ENCODE measurements around the gene MEX3C.

Gene MEX3C

GRCh38 chr18:51153659-51154371 lies 43.7 kb downstream of the MEX3C start:
- DNase-seq: peak; percentile 54

- DNase-seq: no peak
These were observed 45.6 kb downstream of the MEX3C start for GRCh38 chr18:51151568-51152511.

GRCh38 chr18:51151185-51151567 lies 46.3 kb downstream of the MEX3C start:
- DNase-seq: no peak

GRCh38 chr18:51150113-51150700 lies 47.3 kb downstream of the MEX3C start:
- DNase-seq: no peak

GRCh38 chr18:51149670-51150069 lies 47.8 kb downstream of the MEX3C start:
- DNase-seq: no peak

- no peak for DNase-seq
These were observed 50.6 kb downstream of the MEX3C start for GRCh38 chr18:51146909-51147308.

- no peak for DNase-seq
These were observed 58.5 kb downstream of the MEX3C start for GRCh38 chr18:51138936-51139335.

GRCh38 chr18:51137891-51138290 lies 59.6 kb downstream of the MEX3C start:
- DNase-seq: no peak

GRCh38 chr18:51137026-51137729 lies 60.3 kb downstream of the MEX3C start:
- DNase-seq: no peak

GRCh38 chr18:51135795-51136194 lies 61.7 kb downstream of the MEX3C start:
- no peak for DNase-seq

GRCh38 chr18:51135364-51135763 lies 62.1 kb downstream of the MEX3C start:
- no peak for DNase-seq

- DNase-seq: no peak
These were observed 62.8 kb downstream of the MEX3C start for GRCh38 chr18:51134721-51135120.

GRCh38 chr18:51133580-51134160 lies 63.8 kb downstream of the MEX3C start:
- DNase-seq: no peak

GRCh38 chr18:51132256-51132935 lies 65.1 kb downstream of the MEX3C start:
- no peak for DNase-seq

- no peak for DNase-seq
These were observed 68.9 kb downstream of the MEX3C start for GRCh38 chr18:51128533-51128932.

GRCh38 chr18:51127664-51128063 lies 69.8 kb downstream of the MEX3C start:
- DNase-seq: no peak

GRCh38 chr18:51125976-51126375 lies 71.5 kb downstream of the MEX3C start:
- DNase-seq: no peak
